OCI-LY3 (cell line): ENCODE measurements around the gene PCDHGA7.
A peak's percentile ranks its signal among the peaks of the same experiment; 100 is the strongest.
"Not testable (repeated sequence)": the region's sequence is repeated elsewhere in the genome, so short reads cannot be mapped to it uniquely, and the experiment has no call there.

Source experiments
- H2AFZ ChIP-seq: fragments of 200-600, 300-600 bp; shearing (Covaris generic); 2 replicates; pipeline ENCODE4 v1.6.0; 2014; ENCODE audit warnings: antibody characterized with exemption, low read depth, low read length
- H3K27ac ChIP-seq: fragments of 200-600, 300-600 bp; sonication (generic); 2 replicates; pipeline ENCODE4 v1.5.1; 2014; ENCODE audit warnings: mild to moderate bottlenecking, low read length, moderate library complexity, mixed read lengths
- H3K27me3 ChIP-seq: fragments of 200-600, 300-600 bp; sonication (generic); 2 replicates; pipeline ENCODE4 v1.6.1; 2014; ENCODE audit warnings: low read depth, low read length, mixed read lengths
- H3K36me3 ChIP-seq: fragments of 200-600, 300-600 bp; sonication (generic); replicated peaks from 2 replicates; pipeline ENCODE3; 2014; ENCODE audit warnings: low read depth, low read length, mixed read lengths
- H3K4me1 ChIP-seq: fragments of 300-600, 200-600 bp; sonication (generic); 2 replicates; pipeline ENCODE4 v1.6.1; 2014; ENCODE audit warnings: low read length, mixed read lengths
- H3K4me2 ChIP-seq: fragments of 200-600, 300-600 bp; sonication (generic); 2 replicates; pipeline ENCODE4 v1.6.1; 2014; ENCODE audit warnings: low read length, mixed read lengths
- H3K4me3 ChIP-seq: fragments of 300-600, 200-600 bp; sonication (generic); 2 replicates; pipeline ENCODE4 v1.5.1; 2014; ENCODE audit warnings: antibody characterized with exemption, mild to moderate bottlenecking, low read length, moderate library complexity
- H3K79me2 ChIP-seq: fragments of 300-600, 200-600 bp; shearing (Covaris generic); 2 replicates; pipeline ENCODE4 v1.6.1; 2014; ENCODE audit warnings: mild to moderate bottlenecking, low read length, mixed read lengths
- H3K9ac ChIP-seq: fragments of 300-600, 200-600 bp; shearing (Covaris generic); 2 replicates; pipeline ENCODE4 v1.6.0; 2014; ENCODE audit warnings: mild to moderate bottlenecking, low read length, moderate library complexity
- H3K9me3 ChIP-seq: fragments of 200-600, 300-600 bp; shearing (Covaris generic); 2 replicates; pipeline ENCODE4 v1.6.1; 2014; ENCODE audit warnings: low read length, mixed read lengths; ENCODE audit not compliant: insufficient read depth
- H4K20me1 ChIP-seq: fragments of 200-600, 300-600 bp; sonication (generic); 2 replicates; pipeline ENCODE4 v1.6.1; 2016; ENCODE audit warnings: low read length, mixed read lengths; ENCODE audit not compliant: insufficient read depth
- EZH2phosphoT487 ChIP-seq: fragments of 200-600 bp; shearing (Covaris generic); IDR thresholded peaks from 2 replicates; pipeline ENCODE4 v1.6.1; 2018; ENCODE audit warnings: antibody characterized with exemption, mixed run types, low read depth
- TF ChIP-seq, protein P1 (sequence below): fragments of 200-600, 300-600 bp; sonication (generic); IDR thresholded peaks from 2 replicates; pipeline ENCODE4 v1.5.1; 2014; ENCODE audit warnings: antibody characterized with exemption, low read length, low read depth

The PCDHGA7 gene

DNA sequence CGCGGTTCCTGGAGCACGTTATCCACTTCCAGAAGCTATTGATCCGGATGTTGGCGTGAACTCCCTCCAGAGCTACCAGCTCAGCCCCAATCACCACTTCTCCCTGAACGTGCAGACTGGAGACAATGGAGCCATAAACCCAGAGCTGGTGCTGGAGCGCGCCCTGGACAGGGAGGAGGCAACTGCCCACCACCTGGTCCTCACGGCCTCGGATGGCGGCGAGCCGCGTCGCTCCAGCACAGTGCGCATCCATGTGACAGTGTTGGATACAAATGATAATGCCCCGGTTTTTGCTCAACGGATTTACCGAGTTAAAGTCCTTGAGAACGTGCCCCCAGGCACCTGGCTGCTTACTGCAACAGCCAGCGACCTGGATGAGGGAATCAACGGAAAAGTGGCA, 20.8 kb downstream of the PCDHGA7 start:
- no peaks in the 10 kb centered on the region for H3K79me2 ChIP-seq
- H2AFZ ChIP-seq = no peak overlapping the region
- H3K9me3 ChIP-seq = no peaks in the 10 kb centered on the region
- H3K4me3 ChIP-seq = no peak overlapping the region
- H3K4me2 ChIP-seq = no peak overlapping the region
- no peak overlapping the region for H3K27ac ChIP-seq
- no peaks in the 10 kb centered on the region for H3K36me3 ChIP-seq
- no peaks in the 10 kb centered on the region for H3K4me1 ChIP-seq
- TF ChIP-seq, protein P1, sequence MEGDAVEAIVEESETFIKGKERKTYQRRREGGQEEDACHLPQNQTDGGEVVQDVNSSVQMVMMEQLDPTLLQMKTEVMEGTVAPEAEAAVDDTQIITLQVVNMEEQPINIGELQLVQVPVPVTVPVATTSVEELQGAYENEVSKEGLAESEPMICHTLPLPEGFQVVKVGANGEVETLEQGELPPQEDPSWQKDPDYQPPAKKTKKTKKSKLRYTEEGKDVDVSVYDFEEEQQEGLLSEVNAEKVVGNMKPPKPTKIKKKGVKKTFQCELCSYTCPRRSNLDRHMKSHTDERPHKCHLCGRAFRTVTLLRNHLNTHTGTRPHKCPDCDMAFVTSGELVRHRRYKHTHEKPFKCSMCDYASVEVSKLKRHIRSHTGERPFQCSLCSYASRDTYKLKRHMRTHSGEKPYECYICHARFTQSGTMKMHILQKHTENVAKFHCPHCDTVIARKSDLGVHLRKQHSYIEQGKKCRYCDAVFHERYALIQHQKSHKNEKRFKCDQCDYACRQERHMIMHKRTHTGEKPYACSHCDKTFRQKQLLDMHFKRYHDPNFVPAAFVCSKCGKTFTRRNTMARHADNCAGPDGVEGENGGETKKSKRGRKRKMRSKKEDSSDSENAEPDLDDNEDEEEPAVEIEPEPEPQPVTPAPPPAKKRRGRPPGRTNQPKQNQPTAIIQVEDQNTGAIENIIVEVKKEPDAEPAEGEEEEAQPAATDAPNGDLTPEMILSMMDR = no peak
- TF ChIP-seq EZH2phosphoT487 = no peak
- H4K20me1 ChIP-seq = no peaks in the 10 kb centered on the region
- no peaks in the 10 kb centered on the region for H3K27me3 ChIP-seq
- H3K9ac ChIP-seq = no peak overlapping the region

DNA sequence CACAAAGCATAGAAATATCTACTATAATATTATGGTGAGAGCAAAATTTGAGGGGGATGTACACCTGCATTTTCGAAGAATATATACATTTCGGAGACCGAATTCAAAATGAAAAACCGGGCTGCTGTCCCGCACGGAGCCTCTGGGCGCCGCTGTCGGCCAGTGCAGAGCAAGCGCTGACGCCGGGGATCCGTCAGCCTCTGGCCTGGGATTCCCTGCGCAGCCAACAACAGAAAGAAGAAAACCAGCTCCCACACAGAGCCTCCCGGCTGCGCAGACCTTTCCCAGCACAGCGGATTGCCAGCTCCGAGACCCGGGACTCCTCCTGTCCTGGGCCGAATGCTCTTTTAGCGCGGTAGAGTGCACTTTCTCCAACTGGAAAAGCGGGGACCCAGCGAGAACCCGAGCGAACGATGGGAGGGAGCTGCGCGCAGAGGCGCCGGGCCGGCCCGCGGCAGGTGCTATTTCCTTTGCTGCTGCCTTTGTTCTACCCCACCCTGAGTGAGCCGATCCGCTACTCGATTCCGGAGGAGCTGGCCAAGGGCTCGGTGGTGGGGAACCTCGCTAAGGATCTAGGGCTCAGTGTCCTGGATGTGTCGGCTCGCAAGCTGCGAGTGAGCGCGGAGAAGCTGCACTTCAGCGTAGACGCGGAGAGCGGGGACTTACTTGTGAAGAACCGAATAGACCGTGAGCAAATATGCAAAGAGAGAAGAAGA, 25.4 kb downstream of the PCDHGA7 start, which contains the start of gene PCDHGB6:
Gene PCDHGB6 (plus strand): TSS at position 232 of the 716 bp plus-strand sequence. CDS start 182 bp downstream, at position 414.
- H3K4me2 ChIP-seq, H3K4me3 ChIP-seq: not testable (repeated sequence)

DNA sequence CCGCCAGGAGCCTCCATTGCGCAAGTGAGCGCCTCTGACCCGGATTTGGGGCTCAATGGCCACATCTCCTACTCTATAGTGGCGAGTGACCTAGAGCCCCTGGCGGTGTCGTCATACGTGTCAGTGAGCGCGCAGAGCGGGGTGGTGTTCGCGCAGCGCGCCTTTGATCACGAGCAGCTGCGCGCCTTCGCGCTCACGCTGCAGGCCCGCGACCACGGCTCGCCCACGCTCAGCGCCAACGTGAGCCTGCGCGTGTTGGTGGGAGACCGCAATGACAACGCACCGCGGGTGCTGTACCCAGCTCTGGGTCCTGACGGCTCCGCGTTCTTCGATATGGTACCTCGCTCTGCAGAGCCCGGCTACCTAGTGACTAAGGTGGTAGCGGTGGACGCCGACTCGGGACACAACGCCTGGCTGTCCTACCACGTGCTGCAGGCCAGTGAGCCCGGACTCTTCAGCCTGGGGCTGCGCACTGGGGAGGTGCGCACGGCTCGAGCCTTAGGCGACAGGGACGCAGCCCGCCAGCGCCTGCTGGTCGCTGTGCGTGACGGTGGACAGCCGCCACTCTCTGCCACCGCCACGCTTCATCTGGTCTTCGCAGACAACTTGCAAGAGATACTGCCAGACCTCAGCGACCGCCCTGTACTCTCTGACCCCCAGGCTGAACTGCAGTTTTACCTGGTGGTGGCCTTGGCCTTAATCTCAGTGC, 27.2 kb downstream of the PCDHGA7 start:
- Histone ChIP-seq H3K79me2 (no peaks in the 10 kb centered on the region), H3K4me1 (no peaks in the 10 kb centered on the region), H4K20me1 (no peaks in the 10 kb centered on the region), H3K36me3 (no peaks in the 10 kb centered on the region), H3K27me3 (no peaks in the 10 kb centered on the region), H3K27ac (no peak overlapping the region), H3K4me3 (no peak overlapping the region), H3K4me2 (no peak overlapping the region), H2AFZ (no peak overlapping the region), H3K9me3 (no peaks in the 10 kb centered on the region), H3K9ac (no peak overlapping the region)
- no peak for TF ChIP-seq EZH2phosphoT487
- TF ChIP-seq, protein P1 = no peak

More for the DNA sequence above, 25.4 kb downstream of the PCDHGA7 start, which contains the start of gene PCDHGB6:
- not testable (repeated sequence) for H2AFZ ChIP-seq, H3K36me3 ChIP-seq, H3K4me1 ChIP-seq, H3K9me3 ChIP-seq, H4K20me1 ChIP-seq, H3K79me2 ChIP-seq, H3K27ac ChIP-seq, H3K27me3 ChIP-seq, H3K9ac ChIP-seq
- TF ChIP-seq, protein P1 = peak; percentile 24; the same call in 1 of the 2 replicates

DNA sequence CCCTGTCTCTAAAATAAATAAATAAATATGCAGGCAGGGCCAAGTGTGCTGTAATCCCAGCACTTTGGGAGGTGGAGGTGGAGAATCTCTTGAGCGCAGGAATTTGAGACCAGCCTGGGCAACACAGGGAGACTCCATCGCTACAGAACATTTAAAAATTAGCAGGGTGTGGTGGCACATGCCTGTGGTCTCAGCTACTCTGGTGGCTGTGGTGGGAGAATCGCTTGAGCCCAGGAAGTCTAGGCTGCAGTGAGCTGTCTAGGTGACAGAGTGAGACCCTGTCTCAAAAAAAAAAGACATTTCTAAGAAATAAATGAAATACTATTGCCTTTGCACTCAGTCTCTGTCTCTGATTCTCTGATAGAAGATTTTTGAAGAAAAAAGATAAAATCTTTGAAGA, 29.0 kb downstream of the PCDHGA7 start:
- Histone ChIP-seq H3K4me1 (no peaks in the 10 kb centered on the region), H2AFZ (no peak overlapping the region), H3K79me2 (no peaks in the 10 kb centered on the region), H3K36me3 (no peaks in the 10 kb centered on the region), H3K9me3 (no peaks in the 10 kb centered on the region), H4K20me1 (no peaks in the 10 kb centered on the region), H3K4me2 (no peak overlapping the region), H3K27ac (no peak overlapping the region), H3K4me3 (no peak overlapping the region), H3K27me3 (no peaks in the 10 kb centered on the region), H3K9ac (no peak overlapping the region)
- no peak for TF ChIP-seq EZH2phosphoT487
- TF ChIP-seq, protein P1 = no peak
